CD4-positive, alpha-beta T cell treated with Interleukin-21 for 1 hour (primary cell): ENCODE results near the gene IFT25.
"Not testable (repeated sequence)": the region's sequence is repeated elsewhere in the genome, so short reads cannot be mapped to it uniquely, and the experiment has no call there.

ENCODE experiments used
- DNase-seq: peaks from one replicate; pipeline ENCODE4 v3.0.0-alpha.2; 2020

Gene IFT25

GRCh38 chr1:53945433-53946251 lies at the start of gene IFT25:
IFT25 (minus strand) TSS chr1:53945699; CDS start chr1:53940082, 5,617 bp downstream.
- peak; percentile 96 for DNase-seq

GRCh38 chr1:53994516-53994915 lies 49.0 kb upstream of the IFT25 start:
- not testable (repeated sequence) for DNase-seq

GRCh38 chr1:53992085-53992874 lies 46.8 kb upstream of the IFT25 start:
- no peak for DNase-seq

- no peak for DNase-seq
Measured at GRCh38 chr1:53987880-53988279, 42.4 kb upstream of the IFT25 start.

GRCh38 chr1:53986458-53986857 lies 41.0 kb upstream of the IFT25 start:
- peak; percentile 10 for DNase-seq

GRCh38 chr1:53984726-53985125 lies 39.2 kb upstream of the IFT25 start:
- no peak for DNase-seq

GRCh38 chr1:53982763-53983104 lies 37.2 kb upstream of the IFT25 start:
- DNase-seq = no peak

GRCh38 chr1:53982034-53982762 lies 36.7 kb upstream of the IFT25 start:
- DNase-seq = no peak

GRCh38 chr1:53981220-53981619 lies 35.7 kb upstream of the IFT25 start:
- no peak for DNase-seq

- no peak for DNase-seq
Measured at GRCh38 chr1:53979712-53980450, 34.4 kb upstream of the IFT25 start.

- DNase-seq = no peak
Measured at GRCh38 chr1:53975861-53976260, 30.4 kb upstream of the IFT25 start.

- DNase-seq = no peak
Measured at GRCh38 chr1:53971718-53972117, 26.2 kb upstream of the IFT25 start.

- DNase-seq = not testable (repeated sequence)
Measured at GRCh38 chr1:53969323-53969722, 23.8 kb upstream of the IFT25 start.

GRCh38 chr1:53968125-53968513 lies 22.6 kb upstream of the IFT25 start:
- DNase-seq = no peak

- DNase-seq = no peak
Measured at GRCh38 chr1:53967409-53968124, 22.1 kb upstream of the IFT25 start.

GRCh38 chr1:53966794-53967193 lies 21.3 kb upstream of the IFT25 start:
- no peak for DNase-seq

- DNase-seq = no peak
Measured at GRCh38 chr1:53964109-53964508, 18.6 kb upstream of the IFT25 start.

GRCh38 chr1:53963460-53963859 lies 18.0 kb upstream of the IFT25 start:
- DNase-seq = no peak

GRCh38 chr1:53962395-53962794 lies 16.9 kb upstream of the IFT25 start:
- no peak for DNase-seq

- peak; percentile 70 for DNase-seq
Measured at GRCh38 chr1:53959664-53960250, 14.3 kb upstream of the IFT25 start.

GRCh38 chr1:53957194-53957818 lies 11.8 kb upstream of the IFT25 start:
- no peak for DNase-seq
